ENCODE measurements around the gene AUH. TPM values are rescaled to one million over a fixed set of nuclear protein-coding genes. Genes with fewer than 3 reads are reported as not detected.

Gene AUH
- total and polyA plus RNA-seq, 10 of the 15 experiments (the other 5 are each of a cell fraction or from before 2014, with no cell fraction given) = 1.7 to 7.3 (median 4.6) TPM

GRCh38 chr9:91269907-91270491 lies 91.7 kb downstream of the AUH start:
- DNase-seq (ENCODE audit: low read depth, low spot score) (no peak), ATAC-seq (no peak), FAIRE-seq (no peak)
- ChIA-PET RAD21 (ENCODE audit: unreplicated experiment) (no interaction called here), POLR2A (no interaction called here), CTCF (no interaction called here), SMC1A (ENCODE audit: uncharacterized antibody, unreplicated experiment) (no interaction called here)
- Histone ChIP-seq H3K79me2 (ENCODE audit: control insufficient read depth, insufficient read depth, low read length) (no peaks in the 10 kb centered on the region), H3K9me3 (replicated peaks; ENCODE audit: control insufficient read depth, insufficient read depth, low read length) (no peaks in the 10 kb centered on the region), H3K4me3 (no peak overlapping the region), H3K27ac (ENCODE audit: control insufficient read depth, insufficient read depth) (no peak overlapping the region), H3K4me1 (ENCODE audit: control insufficient read depth, insufficient read depth, low read length) (peaks cover 7% of the 10 kb centered on the region; the same call in 1 of the 2 replicates), H3K36me3 (ENCODE audit: control insufficient read depth in 2 of 2, insufficient read depth in 2 of 2, low read length in 1 of 2) (no peaks in the 10 kb centered on the region), H2AFZ (ENCODE audit: control insufficient read depth, low read depth, low read length) (no peak overlapping the region), H3K27me3 (replicated peaks in 1 of 2; ENCODE audit: control insufficient read depth in 2 of 2, insufficient read depth in 2 of 2, low read length in 1 of 2) (no peaks in the 10 kb centered on the region), H3K4me2 (ENCODE audit: control insufficient read depth, insufficient read depth) (no peak overlapping the region), H3K9ac (ENCODE audit: control insufficient read depth, insufficient read depth, low read length) (no peak overlapping the region), H4K20me1 (ENCODE audit: control insufficient read depth, insufficient read depth) (no peaks in the 10 kb centered on the region)
- intact Hi-C loops (cut with micrococcal nuclease; ENCODE audit: unreplicated experiment) (loop anchor here (10.0 kb wide), 1 partner anchor 155 kb away; the partner anchor contains the start of gene NFIL3), in situ Hi-C loops (cut with MboI) (no loop called here)
- WGBS (ENCODE audit: insufficient coverage, insufficient replicate concordance, low lambda C conversion rate, missing lambda C conversion rate) = 63% methylated on average over 2 of the region's 2 CpGs
- no TSS peak for BruUV-seq (replicated peaks)
- TF ChIP-seq ZNF687 (IDR thresholded peaks at IDR 0.05) (no peak), IKZF1 (conservative IDR thresholded peaks at IDR 0.05) (no peak), ZBTB40 (IDR thresholded peaks at IDR 0.05; ENCODE audit: borderline replicate concordance) (no peak), TCF7 (IDR thresholded peaks at IDR 0.05; ENCODE audit: borderline replicate concordance) (no peak), KLF5 (IDR thresholded peaks at IDR 0.05; ENCODE audit: partially characterized antibody) (no peak), ZNF622 (IDR thresholded peaks at IDR 0.05) (no peak), RCOR1 (conservative IDR thresholded peaks at IDR 0.05; ENCODE audit: low read depth, low read length) (no peak), POLR2A (IDR thresholded peaks at IDR 0.05; ENCODE audit: low read depth, low read length) (no peak), RELA (IDR thresholded peaks at IDR 0.05; ENCODE audit: borderline replicate concordance, partially characterized antibody) (no peak), IKZF2 (IDR thresholded peaks at IDR 0.05) (no peak), CHD4 (IDR thresholded peaks at IDR 0.05) (no peak), EED (IDR thresholded peaks at IDR 0.05; ENCODE audit: low read depth) (no peak), SKIL (IDR thresholded peaks at IDR 0.05; ENCODE audit: low read depth, poor library complexity, severe bottlenecking) (no peak), SMAD1 (IDR thresholded peaks at IDR 0.05; ENCODE audit: low read depth, partially characterized antibody) (no peak)
